ENCODE results near the gene SNRNP27.
"Not testable (repeated sequence)": the region's sequence is repeated elsewhere in the genome, so short reads cannot be mapped to it uniquely, and the experiment has no call there.

SNRNP27 gene

DNA sequence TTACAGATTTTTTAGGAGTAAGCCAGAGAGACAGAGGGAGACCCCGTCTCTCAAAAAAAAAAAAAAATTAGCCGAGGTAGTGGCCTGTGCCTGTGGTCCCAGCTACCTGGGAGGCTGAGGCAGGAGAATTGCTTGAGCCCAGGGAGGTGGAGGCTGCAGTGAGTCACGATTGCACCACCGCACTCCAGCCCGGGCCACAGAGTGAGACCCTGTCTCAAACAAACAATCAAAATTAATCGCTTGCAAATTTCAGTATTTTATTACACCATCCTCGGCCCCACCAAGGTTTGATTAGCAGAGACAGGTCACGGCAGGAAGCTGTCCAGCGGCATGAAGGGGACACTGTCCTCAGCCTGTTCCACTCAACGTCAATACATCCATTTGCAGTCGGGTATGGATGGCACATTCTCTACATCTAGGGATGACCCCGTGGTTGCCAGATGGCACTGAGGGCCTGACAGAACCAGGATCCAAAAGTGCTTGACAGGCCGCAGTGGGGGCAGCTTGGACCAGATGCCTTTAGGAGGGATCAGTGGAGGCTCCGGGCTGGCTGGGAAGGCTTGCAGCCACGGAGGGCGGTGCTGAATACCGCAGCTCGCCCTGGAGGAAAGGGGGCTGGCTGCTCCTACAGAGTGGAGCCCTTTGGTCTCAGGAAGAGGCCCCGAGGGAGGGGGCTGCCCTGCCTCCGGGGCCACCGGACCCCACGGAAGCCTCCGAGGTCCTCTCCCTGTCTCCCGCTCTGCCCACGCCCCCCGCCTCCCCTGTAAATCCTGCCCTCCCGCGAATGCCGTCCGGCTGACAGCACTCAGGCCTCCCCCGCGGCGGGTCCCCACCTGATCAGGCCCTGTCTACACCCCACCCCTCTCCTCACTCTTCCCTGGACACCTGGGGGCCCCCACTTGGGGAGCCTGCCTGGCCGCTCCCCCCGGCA is 54.5 kb downstream of the SNRNP27 start:
- no peak for DNase-seq

DNA sequence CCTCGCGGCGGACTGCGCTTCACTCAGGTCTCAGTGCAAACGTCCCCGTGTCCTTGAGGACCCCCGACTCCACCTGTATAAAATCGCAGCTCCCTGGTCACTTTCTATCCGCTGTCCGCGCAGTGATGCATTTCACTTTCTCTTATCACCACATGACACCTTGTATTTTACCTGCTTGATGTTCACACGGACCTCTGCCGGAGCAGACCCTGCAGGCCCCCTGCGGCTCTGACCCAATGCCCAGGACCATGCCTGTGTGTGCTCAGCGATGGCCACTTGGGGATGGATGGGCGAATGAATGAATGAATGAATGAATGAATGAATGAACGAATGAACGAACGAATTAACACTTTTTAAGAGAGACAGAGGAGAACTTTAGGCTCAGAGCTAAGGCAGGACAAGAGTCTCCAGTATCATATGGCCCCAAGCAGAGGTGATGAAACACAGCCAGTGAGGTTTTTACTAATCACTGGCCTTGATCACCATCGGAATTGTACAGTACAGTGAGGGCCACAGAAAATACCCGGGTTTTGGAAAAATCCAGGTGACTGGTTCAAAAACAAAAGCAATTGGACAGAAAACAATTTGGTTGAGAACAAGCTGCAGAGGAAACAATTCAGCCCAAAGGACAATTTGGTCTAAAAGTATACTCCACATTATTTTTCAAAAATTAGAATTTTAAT is 55.3 kb downstream of the SNRNP27 start:
- no peak for DNase-seq

DNA sequence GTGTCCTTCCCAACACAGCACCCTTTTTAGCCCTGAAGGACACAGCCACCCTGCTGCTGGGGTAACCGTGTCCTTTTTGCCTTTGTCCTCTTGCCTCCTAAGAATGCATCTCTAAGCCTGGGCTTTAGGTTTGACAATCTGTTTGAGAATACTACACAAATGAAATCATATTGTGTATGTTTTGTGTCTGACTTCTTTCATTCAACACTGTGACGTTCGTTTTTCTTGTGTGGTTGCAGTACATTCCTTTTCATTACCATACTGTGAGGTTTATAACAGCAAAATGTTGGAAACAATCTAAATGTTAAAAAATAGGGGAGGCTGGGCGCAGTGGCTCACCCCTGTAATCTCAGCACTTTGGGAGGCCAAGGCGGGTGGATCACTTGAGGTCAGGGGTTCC is 56.5 kb downstream of the SNRNP27 start:
- DNase-seq = no peak

DNA sequence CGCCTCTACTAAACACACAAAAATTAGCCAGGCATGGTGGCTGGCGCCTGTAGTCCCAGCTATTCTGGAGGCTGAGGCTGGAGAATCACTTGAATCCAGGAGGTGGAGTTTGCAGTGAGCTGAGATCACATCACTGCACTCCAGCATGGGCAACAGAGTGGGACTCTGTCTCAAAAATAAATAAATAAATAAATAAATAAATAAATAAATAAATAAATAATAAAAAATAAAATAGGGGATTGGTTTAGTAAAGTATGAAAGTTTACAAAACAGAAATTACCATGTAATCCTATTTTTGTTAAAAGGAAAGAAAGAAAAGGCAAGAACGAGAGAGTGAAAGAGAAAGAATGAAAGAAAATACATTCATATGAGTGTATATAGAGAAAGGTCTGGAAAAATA is 56.9 kb downstream of the SNRNP27 start:
- DNase-seq = not testable (repeated sequence)

DNA sequence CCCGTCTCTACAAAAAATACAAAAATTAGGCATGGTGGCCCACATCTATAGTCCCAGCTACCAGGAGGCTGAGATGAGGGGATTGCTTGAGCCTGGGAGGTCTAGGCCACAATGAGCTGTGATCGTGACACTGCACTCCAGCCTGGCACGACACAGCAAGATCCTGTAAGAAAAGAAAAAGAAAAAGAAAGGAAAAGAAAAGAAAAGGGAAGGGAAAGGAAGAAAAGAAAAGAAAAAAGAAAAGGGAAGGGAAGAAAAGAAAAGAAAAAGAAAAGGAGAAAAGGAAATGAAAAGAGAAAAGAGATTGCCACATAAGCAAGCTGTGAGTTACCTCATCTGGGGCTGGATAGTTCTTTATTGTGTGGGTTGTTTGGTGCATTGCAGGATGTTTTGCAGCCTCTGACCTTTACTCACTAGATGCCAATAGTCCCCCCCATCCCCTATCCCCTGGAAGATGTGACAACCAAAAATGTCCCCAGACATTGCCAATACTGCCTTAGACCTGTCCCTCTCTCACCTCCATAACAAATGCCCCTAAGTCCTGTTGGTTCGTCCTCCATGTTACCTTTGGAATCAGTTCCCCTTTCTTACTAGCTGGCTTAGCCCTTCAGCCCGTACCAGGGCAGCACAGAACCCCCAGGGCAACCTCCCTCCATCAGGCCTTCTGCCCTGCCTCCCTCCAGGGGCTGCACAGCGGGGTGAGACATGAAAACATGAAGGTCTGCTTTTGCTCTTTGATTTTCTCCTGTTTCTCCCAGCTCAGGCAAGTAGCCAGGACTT is 58.8 kb downstream of the SNRNP27 start:
- DNase-seq = no peak

DNA sequence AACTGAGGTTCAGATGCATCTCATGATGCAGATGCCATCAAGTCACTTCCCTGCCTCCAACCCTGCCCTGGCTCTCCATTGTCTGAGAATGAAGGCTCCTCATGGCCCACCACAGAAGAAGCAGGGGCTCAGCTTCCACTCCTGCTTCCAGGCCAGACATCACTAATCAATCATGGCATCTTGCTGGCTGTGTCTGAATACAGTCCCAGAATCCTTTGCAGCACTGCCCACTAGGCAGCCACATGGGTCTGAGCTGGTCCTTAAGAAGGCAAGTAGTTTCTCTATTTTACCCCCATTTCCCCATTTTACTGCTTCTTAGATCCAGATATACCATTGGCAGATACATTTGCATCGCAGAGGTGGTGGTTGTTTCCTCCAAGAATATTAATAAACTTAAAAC is 60.3 kb downstream of the SNRNP27 start:
- DNase-seq = no peak
